Lower lobe of right lung (tissue), 2 donors: ENCODE data around the gene PSD4. TPM values are rescaled to one million over a fixed set of nuclear protein-coding genes. Genes with fewer than 3 reads are reported as not detected.
A peak's percentile ranks its signal among the peaks of the same experiment; 100 is the strongest.

ENCODE experiments used
- ATAC-seq, 2 donors: fragments of 200-7000 bp; cut with Tn5 transposase; one replicate each; pipeline ENCODE4 v1.9.1; 2020 to 2022; ENCODE audit warnings: mild to moderate bottlenecking in 2 of 2, moderate library complexity in 2 of 2
- DNase-seq: peaks from one replicate; pipeline ENCODE4 v3.0.0-alpha.2; 2020
- H3K27ac ChIP-seq: fragments of 200-600 bp; one replicate; pipeline ENCODE4 v1.8.0; 2022
- H3K27me3 ChIP-seq: fragments of 200-600 bp; one replicate; pipeline ENCODE4 v1.8.0; 2022; ENCODE audit warnings: low read depth
- H3K36me3 ChIP-seq: fragments of 200-600 bp; one replicate; pipeline ENCODE4 v1.8.0; 2022; ENCODE audit warnings: mild to moderate bottlenecking
- H3K4me1 ChIP-seq: fragments of 200-600 bp; one replicate; pipeline ENCODE4 v1.8.0; 2022
- H3K4me3 ChIP-seq: fragments of 200-600 bp; one replicate; pipeline ENCODE4 v1.8.0; 2022; ENCODE audit warnings: mild to moderate bottlenecking
- H3K9me3 ChIP-seq: fragments of 200-600 bp; one replicate; pipeline ENCODE4 v1.8.0; 2022
- intact Hi-C: fragments of 100-400 bp; cut with DNase I; formaldehyde crosslinking; loops from one replicate; pipeline ENCODE4 v1.11.0; 2022
- total RNA-seq: library from RNA; stranded (reverse); fragmentation: NEBNext Ultra II Directional; extraction: Animal tissue kit (Norgen Biotek cat#: 25700); gene quantifications from one replicate; pipeline ENCODE4 v1.2.1, GENCODE V29; 2021
- TF ChIP-seq, protein P1 (sequence below): fragments of 200-600 bp; IDR thresholded peaks from one replicate; pipeline ENCODE4 v1.8.0; 2022; ENCODE audit warnings: antibody characterized with exemption, mild to moderate bottlenecking
- donor health status: DM: no; HTN: yes; CAD: no; lungs with severe emphysema.

Gene PSD4
- total RNA-seq, 1 donor from 2014 or later, result 43.2 TPM

- no peak for DNase-seq
- Histone ChIP-seq H3K4me1 (no peaks in the 10 kb centered on the region), H3K27ac (no peak overlapping the region), H3K36me3 (no peaks in the 10 kb centered on the region), H3K9me3 (no peaks in the 10 kb centered on the region), H3K27me3 (no peaks in the 10 kb centered on the region), H3K4me3 (no peak overlapping the region)
- ATAC-seq, result no peak
- intact Hi-C loops, result no loop called here
- TF ChIP-seq, protein P1, sequence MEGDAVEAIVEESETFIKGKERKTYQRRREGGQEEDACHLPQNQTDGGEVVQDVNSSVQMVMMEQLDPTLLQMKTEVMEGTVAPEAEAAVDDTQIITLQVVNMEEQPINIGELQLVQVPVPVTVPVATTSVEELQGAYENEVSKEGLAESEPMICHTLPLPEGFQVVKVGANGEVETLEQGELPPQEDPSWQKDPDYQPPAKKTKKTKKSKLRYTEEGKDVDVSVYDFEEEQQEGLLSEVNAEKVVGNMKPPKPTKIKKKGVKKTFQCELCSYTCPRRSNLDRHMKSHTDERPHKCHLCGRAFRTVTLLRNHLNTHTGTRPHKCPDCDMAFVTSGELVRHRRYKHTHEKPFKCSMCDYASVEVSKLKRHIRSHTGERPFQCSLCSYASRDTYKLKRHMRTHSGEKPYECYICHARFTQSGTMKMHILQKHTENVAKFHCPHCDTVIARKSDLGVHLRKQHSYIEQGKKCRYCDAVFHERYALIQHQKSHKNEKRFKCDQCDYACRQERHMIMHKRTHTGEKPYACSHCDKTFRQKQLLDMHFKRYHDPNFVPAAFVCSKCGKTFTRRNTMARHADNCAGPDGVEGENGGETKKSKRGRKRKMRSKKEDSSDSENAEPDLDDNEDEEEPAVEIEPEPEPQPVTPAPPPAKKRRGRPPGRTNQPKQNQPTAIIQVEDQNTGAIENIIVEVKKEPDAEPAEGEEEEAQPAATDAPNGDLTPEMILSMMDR, result no peak
Measured at GRCh38 chr2:113149553-113150257, 24.1 kb upstream of the PSD4 start.

- DNase-seq, result no peak
- H3K9me3 ChIP-seq, result no peaks in the 10 kb centered on the region
- TF ChIP-seq, protein P1, result no peak
- intact Hi-C loops, result no loop called here
- no peak for ATAC-seq
- H3K4me1 ChIP-seq, result no peaks in the 10 kb centered on the region
- no peak overlapping the region for H3K27ac ChIP-seq
- H3K4me3 ChIP-seq, result no peak overlapping the region
- no peaks in the 10 kb centered on the region for H3K36me3 ChIP-seq
- no peaks in the 10 kb centered on the region for H3K27me3 ChIP-seq
Measured at GRCh38 chr2:113150258-113150601, 23.5 kb upstream of the PSD4 start.

GRCh38 chr2:113155331-113155730 is 18.4 kb upstream of the PSD4 start:
- Histone ChIP-seq H3K36me3 (no peaks in the 10 kb centered on the region), H3K27ac (no peak overlapping the region), H3K9me3 (no peaks in the 10 kb centered on the region), H3K4me1 (peaks cover 17% of the 10 kb centered on the region), H3K27me3 (peaks cover 5% of the 10 kb centered on the region), H3K4me3 (no peak overlapping the region)
- TF ChIP-seq, protein P1, result no peak
- ATAC-seq (no peak), DNase-seq (no peak)
- intact Hi-C loops, result no loop called here

GRCh38 chr2:113156278-113157117 is 17.3 kb upstream of the PSD4 start:
- H3K4me3 ChIP-seq, result peak overlapping the region; percentile 65
- intact Hi-C loops, result no loop called here
- H3K27me3 ChIP-seq, result peaks cover 5% of the 10 kb centered on the region
- TF ChIP-seq, protein P1, result no peak
- ATAC-seq, result peak in 1 of 2 donors; percentile 55
- peaks cover 17% of the 10 kb centered on the region for H3K4me1 ChIP-seq
- no peaks in the 10 kb centered on the region for H3K9me3 ChIP-seq
- no peak for DNase-seq
- peak overlapping the region; percentile 69 for H3K27ac ChIP-seq
- no peaks in the 10 kb centered on the region for H3K36me3 ChIP-seq

GRCh38 chr2:113157118-113157896 is 16.5 kb upstream of the PSD4 start:
- intact Hi-C loops, result no loop called here
- Histone ChIP-seq H3K4me3 (peak overlapping the region; percentile 65), H3K36me3 (no peaks in the 10 kb centered on the region), H3K9me3 (no peaks in the 10 kb centered on the region), H3K27me3 (peaks cover 5% of the 10 kb centered on the region), H3K27ac (peak overlapping the region; percentile 71), H3K4me1 (peaks cover 17% of the 10 kb centered on the region)
- peak; percentile 95 for ATAC-seq
- DNase-seq, result peak; percentile 81
- TF ChIP-seq, protein P1, result no peak
